GM18498 (cell line): ENCODE measurements around the gene RSPH1.

Source experiments
- ATAC-seq: cut with Tn5 transposase; IDR thresholded peaks from one replicate; pipeline ENCODE4 v1.9.1; 2021; ENCODE audit warnings: mild to moderate bottlenecking, moderate library complexity; ENCODE audit not compliant: unreplicated experiment

The RSPH1 gene

DNA sequence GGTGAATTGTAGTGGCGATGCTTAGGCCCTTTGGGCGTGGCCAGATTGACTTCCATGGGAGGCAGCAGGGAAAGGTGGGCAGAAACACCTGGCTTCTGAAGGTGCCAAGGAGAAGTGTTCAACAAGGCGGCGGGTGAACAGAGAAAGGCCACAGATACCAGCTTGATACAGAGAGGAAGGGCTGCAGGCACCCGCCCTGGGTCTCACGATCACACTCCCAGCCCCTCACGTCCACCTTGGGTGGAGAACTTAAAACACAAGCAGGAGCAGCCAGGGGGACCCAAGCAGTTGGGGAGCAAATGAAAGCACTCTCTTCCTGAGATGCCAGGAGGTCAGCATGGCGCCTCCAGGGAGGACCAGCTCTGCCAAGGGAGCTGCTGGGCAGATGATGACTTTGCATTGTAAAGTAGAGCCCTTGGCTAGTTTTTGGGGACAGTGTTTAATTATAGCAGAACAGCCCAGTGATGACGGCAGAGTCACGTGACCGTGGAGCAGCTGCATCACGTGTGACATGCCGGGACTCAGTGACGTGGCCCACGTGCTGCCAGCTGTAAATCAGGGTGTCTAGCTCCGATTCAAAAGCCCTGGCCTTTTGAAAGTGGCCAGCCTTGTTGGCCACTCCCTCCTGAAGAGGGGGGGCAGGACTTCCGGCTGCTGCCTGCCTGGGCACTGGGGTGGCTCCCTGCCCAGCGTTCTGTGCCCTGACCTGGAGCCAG lies 36.6 kb upstream of the RSPH1 start:
- ATAC-seq, result no peak

GRCh38 chr21:42531771-42532170 lies 35.7 kb upstream of the RSPH1 start:
- ATAC-seq, result no peak

GRCh38 chr21:42530167-42530518 lies 34.1 kb upstream of the RSPH1 start:
- ATAC-seq, result no peak

- peak; percentile 44 for ATAC-seq
Observed at GRCh38 chr21:42527489-42528158, 31.6 kb upstream of the RSPH1 start.

- no peak for ATAC-seq
Observed at GRCh38 chr21:42527127-42527488, 31.1 kb upstream of the RSPH1 start.

DNA sequence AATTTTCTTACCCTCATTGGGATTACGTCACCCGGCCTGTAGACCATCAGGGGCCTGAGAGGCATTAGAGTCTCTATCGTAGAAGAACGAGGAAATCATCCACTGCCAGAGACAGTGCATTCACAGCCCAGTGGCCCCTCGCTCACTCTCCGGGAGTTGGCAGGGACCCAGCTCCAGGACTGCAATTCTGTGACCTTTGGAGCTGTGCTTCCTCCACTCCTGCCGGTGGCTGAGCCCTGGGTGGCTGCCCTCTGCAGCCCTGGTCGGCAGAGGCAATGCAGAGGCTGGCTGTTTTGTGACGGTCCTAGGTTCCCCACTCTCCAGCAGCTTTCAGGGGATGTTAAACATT lies 30.3 kb upstream of the RSPH1 start:
- no peak for ATAC-seq

DNA sequence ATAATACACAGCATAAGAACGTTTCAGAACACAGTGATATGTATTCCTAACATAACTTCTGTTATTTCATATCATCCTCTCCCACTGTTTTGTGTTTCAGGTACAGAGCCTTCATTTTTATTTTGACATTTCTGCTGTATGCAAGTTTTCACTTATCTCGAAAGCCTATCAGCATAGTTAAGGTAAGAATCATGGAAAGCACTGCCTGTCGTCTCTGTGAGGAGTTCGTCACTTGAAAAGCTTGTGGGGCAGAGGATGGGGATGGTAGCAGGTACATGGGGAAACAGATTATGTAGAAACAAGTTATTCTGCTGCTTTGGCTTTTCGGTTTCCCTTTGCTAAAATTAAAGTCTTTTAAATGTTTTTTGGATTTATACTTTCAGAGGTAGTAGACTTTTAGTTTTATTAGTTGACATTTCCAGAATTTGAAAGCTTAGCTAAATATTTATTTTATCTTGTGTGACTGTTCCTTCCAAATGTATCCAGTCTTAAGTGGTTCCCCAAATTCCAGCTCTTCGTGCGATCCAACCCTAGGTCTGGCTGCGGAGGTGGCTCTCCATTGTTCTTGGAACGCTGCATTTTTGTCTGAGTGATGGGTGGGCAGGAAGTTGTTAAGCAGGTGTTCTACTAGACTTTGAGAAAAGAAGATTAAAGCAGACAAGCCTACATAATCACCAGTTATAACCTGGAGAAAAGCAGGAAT lies 29.8 kb upstream of the RSPH1 start:
- no peak for ATAC-seq

- peak; percentile 22 for ATAC-seq
Observed at GRCh38 chr21:42525029-42525581, 29.1 kb upstream of the RSPH1 start.

GRCh38 chr21:42524341-42525028 lies 28.5 kb upstream of the RSPH1 start:
- peak; percentile 82 for ATAC-seq

- no peak for ATAC-seq
Observed at GRCh38 chr21:42523941-42524340, 27.9 kb upstream of the RSPH1 start.

- ATAC-seq, result no peak
Observed at GRCh38 chr21:42523211-42523610, 27.2 kb upstream of the RSPH1 start.

- ATAC-seq, result no peak
Observed at GRCh38 chr21:42522771-42523170, 26.7 kb upstream of the RSPH1 start.

DNA sequence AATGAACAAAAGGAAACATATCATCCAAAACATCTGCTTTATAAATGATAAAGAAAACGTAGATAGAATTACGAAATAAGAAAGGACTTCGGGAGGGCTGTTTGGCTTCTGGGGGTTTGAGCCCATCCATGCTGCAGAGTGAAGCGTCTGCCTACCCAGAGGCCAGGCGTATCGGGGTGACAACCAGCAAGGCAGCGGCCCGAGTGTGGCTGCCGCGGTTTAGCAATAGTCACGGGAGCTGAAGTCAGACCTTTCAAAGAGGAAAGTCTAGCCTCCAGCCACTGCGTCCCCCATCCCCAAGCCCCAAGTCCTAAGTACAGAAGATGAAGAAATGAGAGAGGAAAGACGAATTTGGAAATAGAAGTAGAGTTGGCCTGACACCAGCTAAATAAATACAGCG lies 26.2 kb upstream of the RSPH1 start:
- no peak for ATAC-seq

GRCh38 chr21:42521805-42522204 lies 25.8 kb upstream of the RSPH1 start:
- no peak for ATAC-seq

- ATAC-seq, result no peak
Observed at GRCh38 chr21:42521384-42521783, 25.4 kb upstream of the RSPH1 start.

- no peak for ATAC-seq
Observed at GRCh38 chr21:42520628-42521253, 24.7 kb upstream of the RSPH1 start.

- no peak for ATAC-seq
Observed at GRCh38 chr21:42518626-42519025, 22.6 kb upstream of the RSPH1 start.

- no peak for ATAC-seq
Observed at GRCh38 chr21:42518215-42518614, 22.2 kb upstream of the RSPH1 start.

GRCh38 chr21:42515708-42516502 lies 19.9 kb upstream of the RSPH1 start:
- ATAC-seq, result no peak

DNA sequence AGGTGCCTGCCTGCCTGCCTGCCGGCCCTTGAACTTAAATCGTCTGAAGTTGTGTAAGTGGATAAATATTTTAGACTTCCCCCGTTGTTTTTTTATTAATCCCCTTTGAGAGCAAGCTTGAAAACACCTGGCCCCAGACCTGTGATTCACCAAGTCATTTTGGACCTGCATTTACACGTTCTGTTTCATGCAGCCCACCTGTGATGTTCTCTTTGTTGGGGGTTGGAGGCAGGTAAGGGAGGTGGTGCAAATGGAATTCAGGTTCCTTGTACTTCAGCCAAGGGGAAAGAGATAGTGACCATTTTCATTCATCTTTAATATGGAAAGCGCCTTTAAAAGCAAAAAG lies 18.8 kb upstream of the RSPH1 start:
- ATAC-seq, result no peak
